Measurements from ENCODE around the gene ARHGEF10L.

The ARHGEF10L gene

DNA sequence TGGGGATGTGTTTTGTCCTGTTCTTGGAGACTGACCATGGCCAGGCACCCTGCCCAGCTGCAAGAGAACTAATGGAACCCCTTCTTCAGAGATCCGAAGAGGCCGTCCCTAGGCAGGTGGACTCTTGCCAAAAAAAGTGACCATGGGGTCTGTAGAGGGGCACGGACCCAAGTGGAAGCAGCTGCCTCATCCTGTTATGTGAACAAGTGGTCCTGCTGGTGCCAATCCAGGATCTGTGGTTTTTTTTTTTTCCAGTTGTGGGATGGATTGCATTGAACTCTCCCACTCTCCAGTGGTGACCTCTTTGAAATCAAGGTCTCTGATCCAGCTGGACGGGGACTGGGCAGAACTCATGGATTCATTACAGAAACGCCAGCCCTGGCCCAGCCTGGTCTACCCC is 71.2 kb downstream of the ARHGEF10L start:
- Histone ChIP-seq H3K27me3 (replicated peaks; ENCODE audit: control insufficient read depth, insufficient read depth, low read length, poor library complexity, severe bottlenecking) (no peaks in the 10 kb centered on the region), H3K4me1 (ENCODE audit: control insufficient read depth, insufficient read depth, low read length, poor library complexity, severe bottlenecking) (no peaks in the 10 kb centered on the region), H3K9me3 (ENCODE audit: control insufficient read depth, low read length) (no peaks in the 10 kb centered on the region), H3K36me3 (ENCODE audit: control insufficient read depth, insufficient read depth, low read length) (no peaks in the 10 kb centered on the region), H3K4me3 (ENCODE audit: insufficient read depth, low read depth, low read length, poor library complexity, severe bottlenecking) (no peak overlapping the region), H3K27ac (ENCODE audit: insufficient read depth, low read length, poor library complexity, severe bottlenecking) (no peak overlapping the region)
- DNase-seq = no peak

DNA sequence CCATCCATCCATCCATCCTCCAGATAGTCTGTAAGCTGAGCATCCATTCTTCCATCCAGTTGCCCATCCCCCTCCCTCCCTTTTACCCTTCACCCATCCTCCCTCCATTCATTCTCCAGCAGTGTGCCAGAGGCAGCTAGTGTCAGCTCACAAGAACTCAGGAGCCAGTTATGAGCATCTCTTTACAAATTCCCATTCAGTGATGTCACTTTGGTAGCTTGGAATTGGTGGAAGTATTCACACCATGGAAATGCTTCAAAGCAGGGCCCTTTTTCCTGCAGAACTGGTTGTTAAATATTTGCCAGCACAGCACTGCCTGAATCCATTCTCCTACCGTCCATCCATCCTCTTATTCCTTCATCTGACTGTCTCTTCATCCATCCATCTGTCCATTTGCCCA is 72.5 kb downstream of the ARHGEF10L start:
- no peaks in the 10 kb centered on the region for H3K4me1 ChIP-seq (ENCODE audit: control insufficient read depth, insufficient read depth, low read length, poor library complexity, severe bottlenecking)
- DNase-seq = no peak
- no peaks in the 10 kb centered on the region for H3K9me3 ChIP-seq (ENCODE audit: control insufficient read depth, low read length)
- H3K27ac ChIP-seq (ENCODE audit: insufficient read depth, low read length, poor library complexity, severe bottlenecking) = no peak overlapping the region
- H3K27me3 ChIP-seq (replicated peaks; ENCODE audit: control insufficient read depth, insufficient read depth, low read length, poor library complexity, severe bottlenecking) = no peaks in the 10 kb centered on the region
- no peaks in the 10 kb centered on the region for H3K36me3 ChIP-seq (ENCODE audit: control insufficient read depth, insufficient read depth, low read length)
- H3K4me3 ChIP-seq (ENCODE audit: insufficient read depth, low read depth, low read length, poor library complexity, severe bottlenecking) = no peak overlapping the region

DNA sequence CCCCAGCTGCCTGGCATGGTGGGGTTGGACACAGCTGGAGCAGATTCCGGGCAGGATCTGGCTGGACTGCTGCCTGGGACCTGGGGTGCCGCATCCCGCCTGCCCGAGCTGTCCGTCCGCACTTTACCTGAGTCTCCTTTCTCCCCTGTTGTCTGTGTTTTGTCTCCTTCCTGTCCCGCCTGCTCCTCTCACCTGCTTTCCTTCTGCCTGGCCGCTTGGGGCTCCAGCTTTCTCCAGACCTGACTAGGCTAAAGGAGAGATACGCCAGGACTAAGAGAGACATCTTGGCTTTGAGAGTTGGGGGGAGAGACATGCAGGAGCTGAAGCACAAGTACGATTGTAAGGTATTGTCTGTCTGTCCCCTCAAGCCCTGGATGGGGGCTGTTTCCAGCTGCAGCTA is 73.3 kb downstream of the ARHGEF10L start:
- H3K36me3 ChIP-seq (ENCODE audit: control insufficient read depth, insufficient read depth, low read length) = no peaks in the 10 kb centered on the region
- DNase-seq = no peak

DNA sequence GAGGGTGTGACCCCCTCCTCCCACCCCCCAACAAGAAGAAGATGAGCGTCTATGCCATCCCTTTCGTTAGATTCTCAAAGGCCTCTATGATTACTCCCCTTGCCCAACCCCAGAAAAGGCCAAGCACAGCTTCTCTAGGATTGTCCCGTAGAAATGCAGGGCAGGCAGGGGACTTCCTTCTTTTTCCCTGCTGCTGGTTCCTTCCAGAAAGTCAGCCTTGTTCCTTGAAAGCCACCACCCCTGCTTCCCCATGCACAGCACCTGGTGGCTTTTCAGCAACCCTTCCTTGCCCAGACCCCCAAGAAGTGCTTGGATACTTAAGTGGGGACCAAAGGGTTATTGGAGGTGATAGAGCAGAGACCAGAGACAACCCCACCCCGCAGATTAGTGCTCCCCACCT is 75.1 kb downstream of the ARHGEF10L start:
- no peaks in the 10 kb centered on the region for H3K36me3 ChIP-seq (ENCODE audit: control insufficient read depth, insufficient read depth, low read length)
- no peaks in the 10 kb centered on the region for H3K4me1 ChIP-seq (ENCODE audit: control insufficient read depth, insufficient read depth, low read length, poor library complexity, severe bottlenecking)
- H3K4me3 ChIP-seq (ENCODE audit: insufficient read depth, low read depth, low read length, poor library complexity, severe bottlenecking) = no peak overlapping the region
- no peak overlapping the region for H3K27ac ChIP-seq (ENCODE audit: insufficient read depth, low read length, poor library complexity, severe bottlenecking)
- no peak for DNase-seq
- H3K27me3 ChIP-seq (replicated peaks; ENCODE audit: control insufficient read depth, insufficient read depth, low read length, poor library complexity, severe bottlenecking) = no peaks in the 10 kb centered on the region
- no peaks in the 10 kb centered on the region for H3K9me3 ChIP-seq (ENCODE audit: control insufficient read depth, low read length)

More for the DNA sequence above, 73.3 kb downstream of the ARHGEF10L start:
- Histone ChIP-seq H3K27me3 (replicated peaks; ENCODE audit: control insufficient read depth, insufficient read depth, low read length, poor library complexity, severe bottlenecking) (no peaks in the 10 kb centered on the region), H3K27ac (ENCODE audit: insufficient read depth, low read length, poor library complexity, severe bottlenecking) (no peak overlapping the region), H3K4me1 (ENCODE audit: control insufficient read depth, insufficient read depth, low read length, poor library complexity, severe bottlenecking) (no peaks in the 10 kb centered on the region), H3K4me3 (ENCODE audit: insufficient read depth, low read depth, low read length, poor library complexity, severe bottlenecking) (no peak overlapping the region), H3K9me3 (ENCODE audit: control insufficient read depth, low read length) (no peaks in the 10 kb centered on the region)

DNA sequence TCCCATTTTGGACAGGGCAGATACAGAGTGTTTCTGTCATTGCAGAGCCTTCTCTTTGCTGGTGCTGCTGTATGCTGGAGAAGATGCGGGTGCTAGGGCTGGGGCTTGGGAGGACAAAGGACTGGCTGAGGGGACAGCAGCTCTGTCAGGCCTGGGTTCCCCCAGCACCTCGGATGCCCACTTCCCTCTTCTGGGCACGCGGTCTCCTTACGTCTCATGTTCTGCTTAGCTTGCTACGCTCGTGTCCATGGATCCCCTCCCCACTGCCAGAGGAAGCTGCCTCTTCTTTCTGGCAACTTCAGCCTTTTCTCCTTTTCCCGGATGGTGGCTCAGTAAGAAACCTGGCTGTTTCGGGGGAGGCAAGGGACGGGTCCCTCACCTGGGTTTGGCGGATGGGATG is 75.7 kb downstream of the ARHGEF10L start:
- DNase-seq = no peak
- no peak overlapping the region for H3K4me3 ChIP-seq (ENCODE audit: insufficient read depth, low read depth, low read length, poor library complexity, severe bottlenecking)
- H3K9me3 ChIP-seq (ENCODE audit: control insufficient read depth, low read length) = no peaks in the 10 kb centered on the region
- H3K27ac ChIP-seq (ENCODE audit: insufficient read depth, low read length, poor library complexity, severe bottlenecking) = no peak overlapping the region
- H3K36me3 ChIP-seq (ENCODE audit: control insufficient read depth, insufficient read depth, low read length) = no peaks in the 10 kb centered on the region
- no peaks in the 10 kb centered on the region for H3K27me3 ChIP-seq (replicated peaks; ENCODE audit: control insufficient read depth, insufficient read depth, low read length, poor library complexity, severe bottlenecking)
- H3K4me1 ChIP-seq (ENCODE audit: control insufficient read depth, insufficient read depth, low read length, poor library complexity, severe bottlenecking) = no peaks in the 10 kb centered on the region

DNA sequence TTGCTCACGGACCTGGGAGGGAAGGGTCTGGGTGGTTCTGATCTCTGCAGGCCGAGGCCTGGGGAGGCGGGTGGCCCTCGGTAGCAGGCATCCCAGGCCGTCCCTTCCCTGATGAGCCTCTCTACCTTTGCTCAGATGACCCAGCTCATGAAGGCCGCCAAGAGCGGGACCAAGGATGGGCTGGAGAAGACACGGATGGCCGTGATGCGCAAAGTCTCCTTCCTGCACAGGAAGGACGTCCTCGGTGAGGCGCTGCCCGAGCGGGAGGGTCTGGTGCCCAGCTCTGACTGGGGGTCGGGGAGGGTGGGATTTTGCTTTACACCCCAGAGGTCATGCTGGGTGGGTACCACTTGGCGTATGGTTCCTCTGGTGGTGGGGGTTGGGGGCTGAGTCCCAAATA is 76.5 kb downstream of the ARHGEF10L start:
- H3K36me3 ChIP-seq (ENCODE audit: control insufficient read depth, insufficient read depth, low read length) = no peaks in the 10 kb centered on the region
- no peak overlapping the region for H3K4me3 ChIP-seq (ENCODE audit: insufficient read depth, low read depth, low read length, poor library complexity, severe bottlenecking)
- no peaks in the 10 kb centered on the region for H3K4me1 ChIP-seq (ENCODE audit: control insufficient read depth, insufficient read depth, low read length, poor library complexity, severe bottlenecking)
- DNase-seq = no peak
- H3K9me3 ChIP-seq (ENCODE audit: control insufficient read depth, low read length) = no peaks in the 10 kb centered on the region
- no peak overlapping the region for H3K27ac ChIP-seq (ENCODE audit: insufficient read depth, low read length, poor library complexity, severe bottlenecking)
- no peaks in the 10 kb centered on the region for H3K27me3 ChIP-seq (replicated peaks; ENCODE audit: control insufficient read depth, insufficient read depth, low read length, poor library complexity, severe bottlenecking)

DNA sequence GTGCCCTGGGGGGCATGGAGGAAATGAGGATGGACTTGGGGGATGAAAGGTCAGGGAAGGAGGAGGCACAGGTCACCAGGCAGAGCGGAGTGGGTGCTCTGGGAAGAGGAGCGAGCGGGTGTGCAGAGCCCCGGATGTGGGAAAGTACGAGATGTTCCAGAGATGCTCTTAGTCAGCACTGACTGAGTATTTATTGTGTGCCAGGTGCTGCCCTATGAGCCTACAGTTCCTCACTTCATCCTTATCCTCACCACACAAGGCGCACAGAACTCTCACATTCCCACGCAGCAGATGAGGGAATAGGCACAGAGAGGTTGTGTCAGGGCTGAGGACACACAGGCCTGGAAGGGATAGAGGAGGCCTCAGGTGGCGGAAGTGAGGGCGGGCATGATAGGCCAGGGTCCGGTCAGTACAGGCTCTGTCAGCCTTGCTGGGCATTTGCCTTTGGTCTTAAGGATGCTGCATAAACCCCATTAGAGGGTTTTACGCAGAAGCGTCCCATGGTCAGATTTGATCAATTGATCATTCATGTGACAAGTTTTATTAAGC is 77.3 kb downstream of the ARHGEF10L start:
- H3K4me3 ChIP-seq (ENCODE audit: insufficient read depth, low read depth, low read length, poor library complexity, severe bottlenecking) = no peak overlapping the region
- DNase-seq = no peak
- no peaks in the 10 kb centered on the region for H3K4me1 ChIP-seq (ENCODE audit: control insufficient read depth, insufficient read depth, low read length, poor library complexity, severe bottlenecking)
- H3K36me3 ChIP-seq (ENCODE audit: control insufficient read depth, insufficient read depth, low read length) = no peaks in the 10 kb centered on the region
- no peaks in the 10 kb centered on the region for H3K9me3 ChIP-seq (ENCODE audit: control insufficient read depth, low read length)
- no peak overlapping the region for H3K27ac ChIP-seq (ENCODE audit: insufficient read depth, low read length, poor library complexity, severe bottlenecking)
- H3K27me3 ChIP-seq (replicated peaks; ENCODE audit: control insufficient read depth, insufficient read depth, low read length, poor library complexity, severe bottlenecking) = no peaks in the 10 kb centered on the region

DNA sequence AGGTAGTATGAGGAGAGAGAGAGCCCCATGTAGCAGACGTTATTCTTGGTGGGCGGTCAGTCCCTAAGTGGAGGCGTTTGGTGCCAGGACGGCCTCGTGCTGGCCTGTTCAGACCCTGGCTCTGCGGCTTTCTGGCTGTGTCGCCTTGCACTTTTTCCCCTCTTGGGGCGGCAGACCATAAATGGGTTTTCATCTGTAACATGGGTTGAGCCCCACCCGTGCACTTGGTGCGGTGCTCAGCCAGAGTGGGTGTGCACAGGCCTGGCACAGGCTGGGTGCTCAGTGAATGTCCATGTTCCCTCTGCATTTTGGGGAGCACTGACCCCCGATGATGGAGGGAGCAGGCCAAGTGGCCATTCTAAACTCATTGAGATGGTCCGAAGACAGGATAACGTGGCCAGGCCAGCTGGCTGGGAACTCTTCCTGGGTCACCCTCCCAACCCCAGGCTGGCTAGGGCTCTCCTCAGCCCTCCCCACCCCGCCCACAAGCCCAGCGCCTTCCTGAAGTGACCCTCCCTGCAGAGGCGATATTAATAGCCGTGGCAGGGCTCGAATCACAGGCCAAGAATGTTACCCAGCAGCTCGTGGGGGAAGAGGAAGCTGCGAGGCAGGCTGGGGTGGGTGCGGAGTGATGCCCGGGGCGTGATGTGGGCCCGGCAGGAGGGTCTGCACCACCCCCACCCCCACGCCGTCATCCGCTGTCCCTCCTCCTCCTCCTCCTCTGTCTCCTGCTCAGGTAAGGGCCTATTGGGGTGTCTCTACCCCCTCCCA is 78.5 kb downstream of the ARHGEF10L start:
- Histone ChIP-seq H3K36me3 (ENCODE audit: control insufficient read depth, insufficient read depth, low read length) (no peaks in the 10 kb centered on the region), H3K27ac (ENCODE audit: insufficient read depth, low read length, poor library complexity, severe bottlenecking) (no peak overlapping the region)
- DNase-seq = no peak

DNA sequence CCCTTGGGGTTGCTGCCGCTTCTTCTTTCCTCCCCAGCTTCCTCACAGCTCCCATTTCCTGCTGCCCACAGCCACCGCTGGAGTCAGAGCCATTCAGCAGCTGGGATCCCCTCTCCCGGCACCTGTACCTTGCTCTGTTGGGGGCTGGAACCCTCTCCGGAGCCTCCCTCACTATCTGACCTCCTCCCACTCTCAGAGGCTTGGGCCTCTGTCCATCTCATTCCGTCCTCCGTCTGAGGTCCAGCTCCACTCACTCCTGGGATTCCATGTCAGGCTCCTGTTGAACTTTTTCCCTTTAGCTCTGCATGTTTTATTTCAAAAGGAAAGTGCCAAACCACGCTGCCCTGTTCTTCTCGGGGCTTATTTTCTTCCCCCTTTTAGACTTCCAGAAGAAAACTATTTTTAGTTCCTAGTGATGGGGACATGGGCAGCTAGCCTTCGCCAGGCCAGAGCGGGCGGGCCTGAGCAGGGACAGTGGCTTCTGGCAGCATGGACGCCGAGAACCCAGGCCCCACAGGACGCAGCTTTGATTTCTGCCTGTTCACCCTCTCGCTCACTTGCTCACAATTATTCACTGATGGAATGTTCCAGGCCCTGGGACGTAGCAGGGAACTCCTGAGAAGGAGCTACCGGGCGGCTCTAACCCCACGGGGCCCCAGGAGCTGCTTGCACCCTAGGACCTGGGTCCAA is 79.2 kb downstream of the ARHGEF10L start:
- Histone ChIP-seq H3K36me3 (ENCODE audit: control insufficient read depth, insufficient read depth, low read length) (no peaks in the 10 kb centered on the region), H3K4me3 (ENCODE audit: insufficient read depth, low read depth, low read length, poor library complexity, severe bottlenecking) (no peak overlapping the region), H3K27ac (ENCODE audit: insufficient read depth, low read length, poor library complexity, severe bottlenecking) (no peak overlapping the region), H3K27me3 (replicated peaks; ENCODE audit: control insufficient read depth, insufficient read depth, low read length, poor library complexity, severe bottlenecking) (no peaks in the 10 kb centered on the region), H3K9me3 (ENCODE audit: control insufficient read depth, low read length) (no peaks in the 10 kb centered on the region), H3K4me1 (ENCODE audit: control insufficient read depth, insufficient read depth, low read length, poor library complexity, severe bottlenecking) (no peaks in the 10 kb centered on the region)
- no peak for DNase-seq

More for the DNA sequence above, 78.5 kb downstream of the ARHGEF10L start:
- H3K4me1 ChIP-seq (ENCODE audit: control insufficient read depth, insufficient read depth, low read length, poor library complexity, severe bottlenecking) = no peaks in the 10 kb centered on the region
- H3K9me3 ChIP-seq (ENCODE audit: control insufficient read depth, low read length) = no peaks in the 10 kb centered on the region
- H3K4me3 ChIP-seq (ENCODE audit: insufficient read depth, low read depth, low read length, poor library complexity, severe bottlenecking) = no peak overlapping the region
- H3K27me3 ChIP-seq (replicated peaks; ENCODE audit: control insufficient read depth, insufficient read depth, low read length, poor library complexity, severe bottlenecking) = no peaks in the 10 kb centered on the region

DNA sequence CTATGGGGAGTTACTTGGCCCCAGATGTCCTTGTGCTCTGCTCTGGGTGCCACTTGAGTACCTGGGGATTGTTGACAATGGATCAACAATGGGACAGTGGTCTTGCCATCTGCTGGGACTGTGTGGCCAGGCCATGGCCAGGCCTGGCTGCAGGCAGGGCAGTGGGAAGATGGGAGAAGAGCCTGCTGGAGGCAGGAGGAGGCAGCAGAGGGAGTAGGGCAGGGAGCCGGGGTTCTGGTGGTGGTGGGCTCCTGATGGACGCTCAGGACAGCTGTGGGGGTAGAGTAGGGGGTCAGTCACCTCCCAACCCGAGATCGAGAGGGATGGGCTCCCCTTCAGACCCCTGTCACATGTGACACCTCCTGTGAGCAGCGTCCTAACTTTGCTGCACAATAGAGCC is 81.0 kb downstream of the ARHGEF10L start:
- Histone ChIP-seq H3K4me1 (ENCODE audit: control insufficient read depth, insufficient read depth, low read length, poor library complexity, severe bottlenecking) (no peaks in the 10 kb centered on the region), H3K4me3 (ENCODE audit: insufficient read depth, low read depth, low read length, poor library complexity, severe bottlenecking) (no peak overlapping the region), H3K9me3 (ENCODE audit: control insufficient read depth, low read length) (no peaks in the 10 kb centered on the region), H3K36me3 (ENCODE audit: control insufficient read depth, insufficient read depth, low read length) (no peaks in the 10 kb centered on the region), H3K27me3 (replicated peaks; ENCODE audit: control insufficient read depth, insufficient read depth, low read length, poor library complexity, severe bottlenecking) (no peaks in the 10 kb centered on the region), H3K27ac (ENCODE audit: insufficient read depth, low read length, poor library complexity, severe bottlenecking) (no peak overlapping the region)
- no peak for DNase-seq
